Measurements from ENCODE around the gene POU6F2. TPM values are rescaled to one million over a fixed set of nuclear protein-coding genes. Genes with fewer than 3 reads are reported as not detected.

The POU6F2 gene
- total and polyA plus RNA-seq, 4 donors: 0.38 to 1.9 (median 1.5) TPM; not detected in 1

- intact Hi-C loops (cut with DNase I): no loop called here
- H3K9me3 ChIP-seq (ENCODE audit: control insufficient read depth, low read length): no peaks in the 10 kb centered on the region
- no peaks in the 10 kb centered on the region for H3K27me3 ChIP-seq (ENCODE audit: control insufficient read depth in 1 of 2, insufficient read depth in 2 of 2, low read length in 1 of 2)
- WGBS, 2 donors: 11 to 12% methylated on average over 11 of the region's 11 CpGs
- no peak overlapping the region for H3K27ac ChIP-seq (ENCODE audit: low read depth in 1 of 2, low read length in 2 of 2)
- H3K36me3 ChIP-seq (ENCODE audit: control insufficient read depth in 1 of 2, insufficient read depth in 2 of 2, low read length in 1 of 2): no peaks in the 10 kb centered on the region
- no peaks in the 10 kb centered on the region for H3K4me1 ChIP-seq (ENCODE audit: control insufficient read depth in 1 of 2, insufficient read depth in 2 of 2, low read length in 2 of 2)
- DNase-seq (no peak), ATAC-seq (ENCODE audit: low FRiP score) (peak; percentile 55)
- peak overlapping the region; percentile 20 to 66 for H3K4me3 ChIP-seq (ENCODE audit: low read length in 2 of 2)
Observed at GRCh38 chr7:39085590-39086049, 107.9 kb downstream of the POU6F2 start.

GRCh38 chr7:39086638-39087360, 109.1 kb downstream of the POU6F2 start:
- H3K36me3 ChIP-seq (ENCODE audit: control insufficient read depth in 1 of 2, insufficient read depth in 2 of 2, low read length in 1 of 2): no peaks in the 10 kb centered on the region
- H3K4me3 ChIP-seq (ENCODE audit: low read length in 2 of 2): no peak overlapping the region
- no peak for DNase-seq
- 83 to 84% methylated on average over 10 of the region's 10 CpGs for WGBS, 2 donors
- intact Hi-C loops (cut with DNase I): no loop called here
- ATAC-seq (ENCODE audit: low FRiP score): no peak
- H3K27me3 ChIP-seq (ENCODE audit: control insufficient read depth in 1 of 2, insufficient read depth in 2 of 2, low read length in 1 of 2): no peaks in the 10 kb centered on the region
- no peaks in the 10 kb centered on the region for H3K4me1 ChIP-seq (ENCODE audit: control insufficient read depth in 1 of 2, insufficient read depth in 2 of 2, low read length in 2 of 2)
- no peak overlapping the region for H3K27ac ChIP-seq (ENCODE audit: low read depth in 1 of 2, low read length in 2 of 2)
- H3K9me3 ChIP-seq (ENCODE audit: control insufficient read depth, low read length): no peaks in the 10 kb centered on the region

GRCh38 chr7:39088730-39089593, 111.3 kb downstream of the POU6F2 start:
- no peaks in the 10 kb centered on the region for H3K36me3 ChIP-seq (ENCODE audit: control insufficient read depth in 1 of 2, insufficient read depth in 2 of 2, low read length in 1 of 2)
- H3K4me1 ChIP-seq (ENCODE audit: control insufficient read depth in 1 of 2, insufficient read depth in 2 of 2, low read length in 2 of 2): no peaks in the 10 kb centered on the region
- intact Hi-C loops (cut with DNase I): no loop called here
- no peak overlapping the region for H3K27ac ChIP-seq (ENCODE audit: low read depth in 1 of 2, low read length in 2 of 2)
- no peaks in the 10 kb centered on the region for H3K9me3 ChIP-seq (ENCODE audit: control insufficient read depth, low read length)
- no peaks in the 10 kb centered on the region for H3K27me3 ChIP-seq (ENCODE audit: control insufficient read depth in 1 of 2, insufficient read depth in 2 of 2, low read length in 1 of 2)
- no peak overlapping the region for H3K4me3 ChIP-seq (ENCODE audit: low read length in 2 of 2)
- ATAC-seq (ENCODE audit: low FRiP score): no peak
- 62 to 73% methylated on average over 3 of the region's 3 CpGs for WGBS, 2 donors
- DNase-seq: no peak

GRCh38 chr7:39091145-39091544, 113.4 kb downstream of the POU6F2 start:
- ATAC-seq (ENCODE audit: low FRiP score) (no peak), DNase-seq (no peak)
- Histone ChIP-seq H3K4me3 (ENCODE audit: low read length in 2 of 2) (no peak overlapping the region), H3K9me3 (ENCODE audit: control insufficient read depth, low read length) (no peaks in the 10 kb centered on the region), H3K27me3 (ENCODE audit: control insufficient read depth in 1 of 2, insufficient read depth in 2 of 2, low read length in 1 of 2) (no peaks in the 10 kb centered on the region), H3K36me3 (ENCODE audit: control insufficient read depth in 1 of 2, insufficient read depth in 2 of 2, low read length in 1 of 2) (no peaks in the 10 kb centered on the region), H3K4me1 (ENCODE audit: control insufficient read depth in 1 of 2, insufficient read depth in 2 of 2, low read length in 2 of 2) (no peaks in the 10 kb centered on the region), H3K27ac (ENCODE audit: low read depth in 1 of 2, low read length in 2 of 2) (no peak overlapping the region)
- intact Hi-C loops (cut with DNase I): no loop called here
- WGBS, 2 donors: 48 to 58% methylated on average over 2 of the region's 2 CpGs

GRCh38 chr7:39091774-39092173, 114.1 kb downstream of the POU6F2 start:
- Histone ChIP-seq H3K9me3 (ENCODE audit: control insufficient read depth, low read length) (no peaks in the 10 kb centered on the region), H3K36me3 (ENCODE audit: control insufficient read depth in 1 of 2, insufficient read depth in 2 of 2, low read length in 1 of 2) (no peaks in the 10 kb centered on the region), H3K4me1 (ENCODE audit: control insufficient read depth in 1 of 2, insufficient read depth in 2 of 2, low read length in 2 of 2) (no peaks in the 10 kb centered on the region), H3K4me3 (ENCODE audit: low read length in 2 of 2) (no peak overlapping the region), H3K27me3 (ENCODE audit: control insufficient read depth in 1 of 2, insufficient read depth in 2 of 2, low read length in 1 of 2) (no peaks in the 10 kb centered on the region), H3K27ac (ENCODE audit: low read depth in 1 of 2, low read length in 2 of 2) (no peak overlapping the region)
- intact Hi-C loops (cut with DNase I): no loop called here
- DNase-seq (no peak), ATAC-seq (ENCODE audit: low FRiP score) (no peak)
- WGBS, 2 donors: 66 to 77% methylated on average over 5 of the region's 5 CpGs

GRCh38 chr7:39094731-39095130, 117.0 kb downstream of the POU6F2 start:
- intact Hi-C loops (cut with DNase I): no loop called here
- H3K27ac ChIP-seq (ENCODE audit: low read depth in 1 of 2, low read length in 2 of 2): no peak overlapping the region
- DNase-seq (no peak), ATAC-seq (ENCODE audit: low FRiP score) (no peak)
- no peaks in the 10 kb centered on the region for H3K4me1 ChIP-seq (ENCODE audit: control insufficient read depth in 1 of 2, insufficient read depth in 2 of 2, low read length in 2 of 2)
- WGBS, 2 donors: 63 to 83% methylated on average over 2 of the region's 2 CpGs
- H3K36me3 ChIP-seq (ENCODE audit: control insufficient read depth in 1 of 2, insufficient read depth in 2 of 2, low read length in 1 of 2): no peaks in the 10 kb centered on the region
- H3K4me3 ChIP-seq (ENCODE audit: low read length in 2 of 2): no peak overlapping the region
- no peaks in the 10 kb centered on the region for H3K9me3 ChIP-seq (ENCODE audit: control insufficient read depth, low read length)
- H3K27me3 ChIP-seq (ENCODE audit: control insufficient read depth in 1 of 2, insufficient read depth in 2 of 2, low read length in 1 of 2): peaks cover 0 to 3% of the 10 kb centered on the region in 2 donors

GRCh38 chr7:39095875-39096619, 118.3 kb downstream of the POU6F2 start:
- no peaks in the 10 kb centered on the region for H3K36me3 ChIP-seq (ENCODE audit: control insufficient read depth in 1 of 2, insufficient read depth in 2 of 2, low read length in 1 of 2)
- H3K9me3 ChIP-seq (ENCODE audit: control insufficient read depth, low read length): no peaks in the 10 kb centered on the region
- peaks cover 0 to 3% of the 10 kb centered on the region in 2 donors for H3K27me3 ChIP-seq (ENCODE audit: control insufficient read depth in 1 of 2, insufficient read depth in 2 of 2, low read length in 1 of 2)
- no peak for ATAC-seq (ENCODE audit: low FRiP score)
- no peak overlapping the region for H3K4me3 ChIP-seq (ENCODE audit: low read length in 2 of 2)
- no peak for DNase-seq
- H3K27ac ChIP-seq (ENCODE audit: low read depth in 1 of 2, low read length in 2 of 2): no peak overlapping the region
- H3K4me1 ChIP-seq (ENCODE audit: control insufficient read depth in 1 of 2, insufficient read depth in 2 of 2, low read length in 2 of 2): no peaks in the 10 kb centered on the region
- intact Hi-C loops (cut with DNase I): no loop called here
- 45 to 52% methylated on average over 7 of the region's 7 CpGs for WGBS, 2 donors

- no peak for ATAC-seq (ENCODE audit: low FRiP score)
- H3K4me3 ChIP-seq (ENCODE audit: low read length in 2 of 2): no peak overlapping the region
- WGBS, 2 donors: 70 to 76% methylated on average over 3 of the region's 3 CpGs
- DNase-seq: no peak
- H3K36me3 ChIP-seq (ENCODE audit: control insufficient read depth in 1 of 2, insufficient read depth in 2 of 2, low read length in 1 of 2): no peaks in the 10 kb centered on the region
- intact Hi-C loops (cut with DNase I): no loop called here
- no peaks in the 10 kb centered on the region for H3K4me1 ChIP-seq (ENCODE audit: control insufficient read depth in 1 of 2, insufficient read depth in 2 of 2, low read length in 2 of 2)
- H3K9me3 ChIP-seq (ENCODE audit: control insufficient read depth, low read length): no peaks in the 10 kb centered on the region
- H3K27me3 ChIP-seq (ENCODE audit: control insufficient read depth in 1 of 2, insufficient read depth in 2 of 2, low read length in 1 of 2): peaks cover 0 to 3% of the 10 kb centered on the region in 2 donors
- no peak overlapping the region for H3K27ac ChIP-seq (ENCODE audit: low read depth in 1 of 2, low read length in 2 of 2)
Observed at GRCh38 chr7:39098506-39098905, 120.8 kb downstream of the POU6F2 start.

Measured in aorta (tissue), 5 donors.